ENCODE data around the gene OR52H1. TPM values are rescaled to one million over a fixed set of nuclear protein-coding genes. Genes with fewer than 3 reads are reported as not detected.
A peak's percentile ranks its signal among the peaks of the same experiment; 100 is the strongest.

The OR52H1 gene
- total and polyA plus RNA-seq, 9 of the 15 experiments (the other 6 are each of a cell fraction or from before 2014, with no cell fraction given), result 0.15 TPM; not detected in 8

DNA sequence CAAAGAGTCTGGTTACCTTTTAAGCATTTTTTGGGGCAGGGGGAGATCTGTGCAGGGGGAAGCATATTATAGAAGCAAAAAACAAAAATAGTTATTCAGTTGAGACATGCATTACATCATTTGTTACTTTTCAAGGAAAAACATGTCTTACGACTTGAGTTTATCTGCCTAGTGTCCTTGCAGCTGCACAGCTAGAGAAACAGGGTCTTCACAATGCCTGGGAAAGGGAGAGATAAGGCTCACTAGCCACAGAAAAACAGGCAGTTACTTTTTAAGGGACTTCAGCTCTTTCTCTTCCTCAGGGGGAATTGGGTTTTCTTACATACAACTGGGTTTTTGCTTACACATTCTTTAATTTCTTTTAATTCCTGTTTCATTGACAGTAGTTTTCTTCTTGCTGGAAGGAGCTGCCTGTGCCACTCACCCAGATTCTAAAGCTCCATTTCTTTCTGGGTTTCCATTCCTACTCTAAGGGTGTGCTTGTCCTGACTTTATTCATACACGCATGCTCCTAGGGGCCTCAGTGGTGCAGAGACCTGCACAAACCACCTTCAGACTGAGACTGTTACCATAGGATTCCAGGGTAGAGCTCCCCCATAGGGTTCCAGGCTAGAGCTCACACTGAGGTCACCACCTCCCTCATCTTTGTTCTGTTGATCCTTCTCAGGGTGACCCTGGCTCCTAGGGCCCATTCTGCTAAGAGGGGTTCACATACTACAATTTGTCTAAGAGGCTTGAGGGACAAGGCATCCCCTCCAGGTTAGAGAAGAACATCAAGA, 17.1 kb downstream of the OR52H1 start:
- no TSS peak for BruUV-seq (replicated peaks)
- DNase-seq (ENCODE audit: extremely low read depth in 1 of 4, low spot score in 3 of 4) (peak; percentile 25 to 60 (median 44)), ATAC-seq (peak; percentile 85), FAIRE-seq (peak; percentile 55)
- H3K27ac ChIP-seq (ENCODE audit: extremely low read depth, low read depth, low read length), result peak overlapping the region; percentile 60
- peak overlapping the region; percentile 56 for H3K4me2 ChIP-seq (ENCODE audit: insufficient read depth, low read length)
- ChIA-PET CTCF (ENCODE audit: low intra/inter-chr PET ratio) (no interaction called here), POLR2A (interaction anchor here (0.6 to 2.4 kb wide), 12 partner anchors 12 to 398 kb away, joined by 3 to 11 read pairs (median 4); partner anchors contain the start of gene UBQLNL)
- peaks cover 0 to 37% of the 10 kb centered on the region in 2 experiments; a peak in 4 of 5 replicates for H3K4me1 ChIP-seq (replicated peaks in 1 of 2; ENCODE audit: control insufficient read depth in 2 of 2, insufficient read depth in 2 of 2, low read length in 2 of 2)
- peak overlapping the region; percentile 52 to 53; a peak in 3 of 4 replicates for H3K9ac ChIP-seq (ENCODE audit: insufficient read depth in 1 of 2, low read depth in 2 of 2, low read length in 2 of 2)
- no peaks in the 10 kb centered on the region for H3K9me3 ChIP-seq (replicated peaks; ENCODE audit: control insufficient read depth, insufficient read depth, low read depth, low read length)
- no peaks in the 10 kb centered on the region for H3K79me2 ChIP-seq (ENCODE audit: control insufficient read depth, insufficient read depth, low read length)
- intact Hi-C loops (cut with micrococcal nuclease), result no loop called here
- H3K4me3 ChIP-seq, result no peak overlapping the region
- in situ Hi-C loops (cut with MboI), result no loop called here
- H3K27me3 ChIP-seq (ENCODE audit: control insufficient read depth in 2 of 2, insufficient read depth in 2 of 2, low read length in 2 of 2), result peaks cover 0 to 7% of the 10 kb centered on the region in 2 experiments; a peak in 1 of 5 replicates
- 17% methylated on average over 2 of the region's 2 CpGs for WGBS (ENCODE audit: insufficient coverage, low coverage, missing lambda C conversion rate)
- peak overlapping the region; percentile 80 for H2AFZ ChIP-seq (ENCODE audit: low read depth, low read length)
- H3K9me1 ChIP-seq (ENCODE audit: control insufficient read depth, insufficient read depth, low read length), result no peaks in the 10 kb centered on the region
- no peaks in the 10 kb centered on the region for H3K36me3 ChIP-seq (ENCODE audit: control insufficient read depth, insufficient read depth, low read length)
- H4K20me1 ChIP-seq (replicated peaks; ENCODE audit: control insufficient read depth, insufficient read depth, low read length), result no peaks in the 10 kb centered on the region
- TF ChIP-seq MXI1 (IDR thresholded peaks at IDR 0.05; ENCODE audit: low read depth, low read length), result no peak
- no peak for TF ChIP-seq TAF1 (IDR thresholded peaks at IDR 0.05; ENCODE audit: control insufficient read depth, extremely low read depth, insufficient read depth, low read length, severe bottlenecking)
- TF ChIP-seq HEY1 (CRISPR knock-in tag; IDR thresholded peaks at IDR 0.05; ENCODE audit: borderline replicate concordance), result no peak
- peak; percentile 19; the same call in 1 of the 2 replicates for TF ChIP-seq EP400 (IDR thresholded peaks at IDR 0.05)
- TF ChIP-seq MGA (IDR thresholded peaks at IDR 0.05), result no peak; the same call in 1 of the 2 replicates
- TF ChIP-seq NR4A1 (CRISPR knock-in tag; IDR thresholded peaks at IDR 0.05), result no peak
- no peak for TF ChIP-seq NR4A1 (tag; IDR thresholded peaks at IDR 0.05)
- peak; percentile 76 for TF ChIP-seq TAL1 (IDR thresholded peaks at IDR 0.05)
- TF ChIP-seq TCF3 (CRISPR knock-in tag; IDR thresholded peaks at IDR 0.05), result peak; percentile 87
